Activated CD4-positive, alpha-beta T cell treated with anti-CD3 and anti-CD28 coated beads, Interleukin-2, Interleukin-4, amounts not matched to agents 100 ng/mL and 50 ng/mL, durations not matched to agents 16 hours and 8 hours (primary cell): ENCODE measurements around the gene VPS37D.
A peak's percentile ranks its signal among the peaks of the same experiment; 100 is the strongest.
"Not testable (repeated sequence)": the region's sequence is repeated elsewhere in the genome, so short reads cannot be mapped to it uniquely, and the experiment has no call there.

Experiments used
- DNase-seq: peaks from one replicate; pipeline ENCODE4 v3.0.0-alpha.2; 2020; ENCODE audit warnings: low spot score

VPS37D gene

GRCh38 chr7:73706126-73707044, 38.8 kb downstream of the VPS37D start:
- peak; percentile 44 for DNase-seq

GRCh38 chr7:73707045-73707631, 39.5 kb downstream of the VPS37D start:
- DNase-seq: peak; percentile 17

GRCh38 chr7:73708961-73709549, 41.4 kb downstream of the VPS37D start:
- no peak for DNase-seq

GRCh38 chr7:73712773-73713172, 45.1 kb downstream of the VPS37D start:
- no peak for DNase-seq

- DNase-seq: not testable (repeated sequence)
Observed at GRCh38 chr7:73713319-73713718, 45.7 kb downstream of the VPS37D start.

- DNase-seq: peak; percentile 77
Observed at GRCh38 chr7:73715648-73716317, 48.2 kb downstream of the VPS37D start.

- DNase-seq: no peak
Observed at GRCh38 chr7:73716318-73716890, 48.8 kb downstream of the VPS37D start.

- no peak for DNase-seq
Observed at GRCh38 chr7:73717025-73717807, 49.6 kb downstream of the VPS37D start.

- peak; percentile 84 for DNase-seq
Observed at GRCh38 chr7:73717991-73718405, 50.4 kb downstream of the VPS37D start.

- DNase-seq: no peak
Observed at GRCh38 chr7:73718438-73718881, 50.8 kb downstream of the VPS37D start.

GRCh38 chr7:73718905-73719805, 51.5 kb downstream of the VPS37D start, which contains the start of gene STX1A:
Gene STX1A (minus strand): TSS chr7:73719669. CDS start chr7:73719631, 38 bp downstream.
- peak; percentile 68 for DNase-seq

GRCh38 chr7:73719806-73720169, 52.2 kb downstream of the VPS37D start:
- no peak for DNase-seq

- not testable (repeated sequence) for DNase-seq
Observed at GRCh38 chr7:73720443-73720842, 52.8 kb downstream of the VPS37D start.

GRCh38 chr7:73721377-73721817, 53.8 kb downstream of the VPS37D start:
- DNase-seq: no peak
